HEK293 (cell line): ENCODE measurements around the gene GARIN5B.

Experiments
- BCL11A ChIP-seq: fragments of 450-650 bp; formaldehyde crosslinking; IDR thresholded peaks from 2 replicates; pipeline ENCODE4 v1.5.1; 2016; ENCODE audit warnings: low read depth, missing biosample characterization, missing genetic modification characterization
- EGR2 ChIP-seq: fragments of 450-650 bp; formaldehyde crosslinking; IDR thresholded peaks from 2 replicates; pipeline ENCODE4 v1.5.1; 2016; ENCODE audit warnings: low read depth, missing biosample characterization, missing genetic modification characterization
- GFI1B ChIP-seq: fragments of 450-650 bp; formaldehyde crosslinking; IDR thresholded peaks from 2 replicates; pipeline ENCODE4 v1.5.1; 2016; ENCODE audit warnings: missing biosample characterization, missing genetic modification characterization
- PATZ1 ChIP-seq: fragments of 450-650 bp; formaldehyde crosslinking; IDR thresholded peaks from 2 replicates; pipeline ENCODE4 v1.5.1; 2016; ENCODE audit warnings: missing biosample characterization, missing genetic modification characterization
- TRIM28 ChIP-seq: IDR thresholded peaks from 2 replicates; pipeline ENCODE4 v1.6.1; 2011; ENCODE audit warnings: low read length, control low read depth, borderline replicate concordance
- ZNF274 ChIP-seq, 2 experiments: fragments of 200-500 bp in 1 of 2; fragments of 450-650 bp in 1 of 2; sonication (Bioruptor generic) in 1 of 2; formaldehyde crosslinking in 1 of 2; IDR thresholded peaks; 2 replicates each; pipeline versions ENCODE4 v1.5.1 to v1.6.1; 2014 to 2016; ENCODE audit warnings: borderline replicate concordance in 1 of 2, inconsistent platforms in 1 of 2, low read length in 1 of 2, missing biosample characterization in 1 of 2, missing genetic modification characterization in 1 of 2
- ZNF324 ChIP-seq: fragments of 450-650 bp; formaldehyde crosslinking; IDR thresholded peaks from 2 replicates; pipeline ENCODE4 v1.5.1; 2016; ENCODE audit warnings: missing biosample characterization, missing genetic modification characterization
- ZNF473 ChIP-seq: fragments of 450-650 bp; formaldehyde crosslinking; IDR thresholded peaks from 2 replicates; pipeline ENCODE4 v1.5.1; 2017; ENCODE audit warnings: missing biosample characterization, missing genetic modification characterization
- ZNF626 ChIP-seq: fragments of 450-650 bp; sonication (Bioruptor Pico); formaldehyde crosslinking; IDR thresholded peaks from 2 replicates; pipeline ENCODE4 v1.5.1; 2018; ENCODE audit warnings: missing biosample characterization, missing genetic modification characterization, inconsistent platforms
- ZNF629 ChIP-seq: fragments of 450-650 bp; formaldehyde crosslinking; IDR thresholded peaks from 2 replicates; pipeline ENCODE4 v1.5.1; 2017; ENCODE audit warnings: missing biosample characterization, missing genetic modification characterization

- no peak for TF ChIP-seq ZNF473 (tag by site-specific recombination)
- no peak for TF ChIP-seq ZNF324 (tag by site-specific recombination)
- TF ChIP-seq PATZ1 (tag by site-specific recombination) = no peak
- no peak for TF ChIP-seq ZNF274 (IDR thresholded peaks at IDR 0.05; ENCODE audit: low read length)
- no peak for TF ChIP-seq ZNF274 (tag by site-specific recombination; IDR thresholded peaks at IDR 0.05; ENCODE audit: borderline replicate concordance)
- TF ChIP-seq EGR2 (tag by site-specific recombination) = no peak
- no peak for TF ChIP-seq ZNF629 (tag by site-specific recombination)
- no peak for TF ChIP-seq ZNF626 (tag by site-specific recombination)
- TF ChIP-seq BCL11A (tag by site-specific recombination) = no peak
- no peak for TF ChIP-seq GFI1B (tag by site-specific recombination)
- no peak for TF ChIP-seq TRIM28
Measured at GRCh38 chr19:55305491-55305890, 57.6 kb downstream of the GARIN5B start.
